ENCODE results near the gene OR6P1. TPM values are rescaled to one million over a fixed set of nuclear protein-coding genes. Genes with fewer than 3 reads are reported as not detected.

OR6P1 gene
- total RNA-seq, 1 experiment from 2014 or later = not detected

- H3K36me3 Mint-ChIP-seq = no peaks in the 10 kb centered on the region
- ChIA-PET CTCF (no interaction called here), POLR2A (no interaction called here)
- H3K4me3 Mint-ChIP-seq = no peak overlapping the region
- no peaks in the 10 kb centered on the region for H3K4me1 Mint-ChIP-seq
- DNase-seq (ENCODE audit: low spot score) = no peak
- peaks cover 9% of the 10 kb centered on the region for H3K9me3 Mint-ChIP-seq
- H3K27me3 Mint-ChIP-seq (ENCODE audit: low read depth) = no peaks in the 10 kb centered on the region
- no peak for ATAC-seq
- H3K27ac Mint-ChIP-seq = no peak overlapping the region
- TF ChIP-seq FOXJ3 (CRISPR knock-in tag; IDR thresholded peaks at IDR 0.05; ENCODE audit: borderline replicate concordance) (no peak), TP53 (CRISPR knock-in tag; IDR thresholded peaks at IDR 0.05) (no peak), IRF2 (CRISPR knock-in tag; IDR thresholded peaks at IDR 0.05; ENCODE audit: borderline replicate concordance, low read depth) (no peak), JAZF1 (CRISPR knock-in tag; IDR thresholded peaks at IDR 0.05) (no peak), KAT7 (CRISPR knock-in tag; IDR thresholded peaks at IDR 0.05; ENCODE audit: borderline replicate concordance) (no peak)
- TF ChIP-seq, protein P1, sequence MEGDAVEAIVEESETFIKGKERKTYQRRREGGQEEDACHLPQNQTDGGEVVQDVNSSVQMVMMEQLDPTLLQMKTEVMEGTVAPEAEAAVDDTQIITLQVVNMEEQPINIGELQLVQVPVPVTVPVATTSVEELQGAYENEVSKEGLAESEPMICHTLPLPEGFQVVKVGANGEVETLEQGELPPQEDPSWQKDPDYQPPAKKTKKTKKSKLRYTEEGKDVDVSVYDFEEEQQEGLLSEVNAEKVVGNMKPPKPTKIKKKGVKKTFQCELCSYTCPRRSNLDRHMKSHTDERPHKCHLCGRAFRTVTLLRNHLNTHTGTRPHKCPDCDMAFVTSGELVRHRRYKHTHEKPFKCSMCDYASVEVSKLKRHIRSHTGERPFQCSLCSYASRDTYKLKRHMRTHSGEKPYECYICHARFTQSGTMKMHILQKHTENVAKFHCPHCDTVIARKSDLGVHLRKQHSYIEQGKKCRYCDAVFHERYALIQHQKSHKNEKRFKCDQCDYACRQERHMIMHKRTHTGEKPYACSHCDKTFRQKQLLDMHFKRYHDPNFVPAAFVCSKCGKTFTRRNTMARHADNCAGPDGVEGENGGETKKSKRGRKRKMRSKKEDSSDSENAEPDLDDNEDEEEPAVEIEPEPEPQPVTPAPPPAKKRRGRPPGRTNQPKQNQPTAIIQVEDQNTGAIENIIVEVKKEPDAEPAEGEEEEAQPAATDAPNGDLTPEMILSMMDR (IDR thresholded peaks at IDR 0.05) = no peak
Measured at GRCh38 chr1:158547533-158547932, 22.8 kb downstream of the OR6P1 start.

DNA sequence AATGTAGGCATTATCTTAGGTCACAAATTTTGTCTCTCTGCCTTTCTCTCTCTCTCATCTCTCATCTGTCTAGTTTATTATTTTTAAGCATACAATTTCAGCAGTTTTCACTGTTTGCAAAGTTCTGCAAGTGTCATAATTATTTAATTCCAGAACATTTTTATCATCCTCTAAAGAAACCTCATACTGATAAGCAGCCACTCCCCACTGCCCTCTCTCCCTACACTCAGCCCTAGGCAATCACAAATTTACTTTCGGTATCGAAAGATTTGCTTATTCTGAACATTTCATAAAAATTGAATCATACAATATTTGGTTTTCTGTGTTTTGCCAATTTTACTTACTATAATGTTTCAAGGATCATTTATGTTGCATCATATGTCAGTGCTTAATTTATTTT is 32.8 kb downstream of the OR6P1 start:
- Mint-ChIP-seq H3K27ac (no peak overlapping the region), H3K36me3 (no peaks in the 10 kb centered on the region), H3K27me3 (ENCODE audit: low read depth) (no peaks in the 10 kb centered on the region), H3K4me1 (no peaks in the 10 kb centered on the region), H3K4me3 (no peak overlapping the region), H3K9me3 (no peaks in the 10 kb centered on the region)
- ATAC-seq (no peak), DNase-seq (ENCODE audit: low spot score) (no peak)
- no peak for TF ChIP-seq ZNF121 (CRISPR knock-in tag; IDR thresholded peaks at IDR 0.05)
- TF ChIP-seq, protein P2, sequence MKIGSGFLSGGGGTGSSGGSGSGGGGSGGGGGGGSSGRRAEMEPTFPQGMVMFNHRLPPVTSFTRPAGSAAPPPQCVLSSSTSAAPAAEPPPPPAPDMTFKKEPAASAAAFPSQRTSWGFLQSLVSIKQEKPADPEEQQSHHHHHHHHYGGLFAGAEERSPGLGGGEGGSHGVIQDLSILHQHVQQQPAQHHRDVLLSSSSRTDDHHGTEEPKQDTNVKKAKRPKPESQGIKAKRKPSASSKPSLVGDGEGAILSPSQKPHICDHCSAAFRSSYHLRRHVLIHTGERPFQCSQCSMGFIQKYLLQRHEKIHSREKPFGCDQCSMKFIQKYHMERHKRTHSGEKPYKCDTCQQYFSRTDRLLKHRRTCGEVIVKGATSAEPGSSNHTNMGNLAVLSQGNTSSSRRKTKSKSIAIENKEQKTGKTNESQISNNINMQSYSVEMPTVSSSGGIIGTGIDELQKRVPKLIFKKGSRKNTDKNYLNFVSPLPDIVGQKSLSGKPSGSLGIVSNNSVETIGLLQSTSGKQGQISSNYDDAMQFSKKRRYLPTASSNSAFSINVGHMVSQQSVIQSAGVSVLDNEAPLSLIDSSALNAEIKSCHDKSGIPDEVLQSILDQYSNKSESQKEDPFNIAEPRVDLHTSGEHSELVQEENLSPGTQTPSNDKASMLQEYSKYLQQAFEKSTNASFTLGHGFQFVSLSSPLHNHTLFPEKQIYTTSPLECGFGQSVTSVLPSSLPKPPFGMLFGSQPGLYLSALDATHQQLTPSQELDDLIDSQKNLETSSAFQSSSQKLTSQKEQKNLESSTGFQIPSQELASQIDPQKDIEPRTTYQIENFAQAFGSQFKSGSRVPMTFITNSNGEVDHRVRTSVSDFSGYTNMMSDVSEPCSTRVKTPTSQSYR (CRISPR knock-in tag; IDR thresholded peaks at IDR 0.05) = no peak
- no peak for TF ChIP-seq RORB (CRISPR knock-in tag; IDR thresholded peaks at IDR 0.05)
- TF ChIP-seq KAT7 (CRISPR knock-in tag; IDR thresholded peaks at IDR 0.05; ENCODE audit: borderline replicate concordance) = no peak
- no peak for TF ChIP-seq ZBTB43 (CRISPR knock-in tag; IDR thresholded peaks at IDR 0.05)
- TF ChIP-seq ZNF263 (CRISPR knock-in tag; IDR thresholded peaks at IDR 0.05; ENCODE audit: low read depth) = no peak
- TF ChIP-seq, protein P3, sequence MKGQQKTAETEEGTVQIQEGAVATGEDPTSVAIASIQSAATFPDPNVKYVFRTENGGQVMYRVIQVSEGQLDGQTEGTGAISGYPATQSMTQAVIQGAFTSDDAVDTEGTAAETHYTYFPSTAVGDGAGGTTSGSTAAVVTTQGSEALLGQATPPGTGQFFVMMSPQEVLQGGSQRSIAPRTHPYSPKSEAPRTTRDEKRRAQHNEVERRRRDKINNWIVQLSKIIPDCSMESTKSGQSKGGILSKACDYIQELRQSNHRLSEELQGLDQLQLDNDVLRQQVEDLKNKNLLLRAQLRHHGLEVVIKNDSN (CRISPR knock-in tag; IDR thresholded peaks at IDR 0.05) = no peak
- TF ChIP-seq NFE2L1 (CRISPR knock-in tag; IDR thresholded peaks at IDR 0.05) = no peak
- TF ChIP-seq TEAD4 (CRISPR knock-in tag; IDR thresholded peaks at IDR 0.05) = no peak
- TF ChIP-seq TEAD1 (CRISPR knock-in tag; IDR thresholded peaks at IDR 0.05) = no peak
- TF ChIP-seq, protein P4, sequence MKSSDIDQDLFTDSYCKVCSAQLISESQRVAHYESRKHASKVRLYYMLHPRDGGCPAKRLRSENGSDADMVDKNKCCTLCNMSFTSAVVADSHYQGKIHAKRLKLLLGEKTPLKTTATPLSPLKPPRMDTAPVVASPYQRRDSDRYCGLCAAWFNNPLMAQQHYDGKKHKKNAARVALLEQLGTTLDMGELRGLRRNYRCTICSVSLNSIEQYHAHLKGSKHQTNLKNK (CRISPR knock-in tag; IDR thresholded peaks at IDR 0.05) = no peak
- TF ChIP-seq MAX (CRISPR knock-in tag; IDR thresholded peaks at IDR 0.05) = no peak
- TF ChIP-seq ATF6 (CRISPR knock-in tag; IDR thresholded peaks at IDR 0.05) = no peak
- TF ChIP-seq EMX1 (CRISPR knock-in tag; IDR thresholded peaks at IDR 0.05) = no peak
- CTCF ChIA-PET = no interaction called here
- POLR2A ChIA-PET = no interaction called here

Measured in WTC11 (cell line).